GM18499 (cell line): ENCODE measurements around the gene LKAAEAR1.

ENCODE experiments used
- ATAC-seq: cut with Tn5 transposase; IDR thresholded peaks from one replicate; pipeline ENCODE4 v1.9.1; 2021; ENCODE audit warnings: moderate number of reproducible peaks; ENCODE audit not compliant: insufficient read depth, unreplicated experiment

Gene LKAAEAR1

DNA sequence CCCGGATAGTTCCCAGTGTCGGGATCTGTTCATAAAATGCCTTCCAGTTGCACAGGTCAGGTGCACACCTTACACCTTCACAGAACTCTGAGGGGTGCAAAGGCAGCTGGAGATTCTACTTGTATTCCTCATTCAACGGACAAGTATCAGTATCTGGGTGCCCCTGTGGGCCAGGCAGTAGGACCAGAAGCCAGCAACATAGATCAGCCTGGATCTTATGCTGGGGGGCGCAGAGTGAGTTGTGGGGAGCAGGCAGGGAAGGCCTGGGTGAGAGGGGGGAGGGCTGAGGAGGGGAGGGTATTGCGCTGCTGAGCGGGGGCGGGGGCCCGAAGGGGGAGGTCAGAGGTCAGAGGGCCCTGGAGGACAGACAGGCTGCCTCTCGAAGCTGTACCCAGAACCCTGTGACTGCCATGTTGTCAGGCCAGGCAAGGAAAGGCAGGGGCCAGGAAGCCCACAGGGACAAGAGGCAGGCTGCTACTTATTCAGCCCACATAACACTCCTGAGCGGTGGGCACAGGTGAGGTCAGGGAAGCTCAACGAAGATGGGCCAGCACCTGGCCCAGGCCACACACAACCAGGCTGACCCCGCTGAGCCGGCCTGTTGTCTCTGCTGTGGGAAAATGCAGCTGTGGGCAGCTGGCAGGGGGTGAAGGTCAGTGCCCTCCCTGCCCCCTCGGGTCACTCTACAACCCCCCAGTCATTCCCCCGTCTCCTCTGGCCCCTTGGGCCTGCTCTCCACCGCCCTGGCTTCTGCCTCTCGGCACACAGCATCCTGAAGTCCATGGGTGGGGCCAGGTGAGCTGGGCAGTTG is 3.2 kb downstream of the LKAAEAR1 start:
- no peak for ATAC-seq

DNA sequence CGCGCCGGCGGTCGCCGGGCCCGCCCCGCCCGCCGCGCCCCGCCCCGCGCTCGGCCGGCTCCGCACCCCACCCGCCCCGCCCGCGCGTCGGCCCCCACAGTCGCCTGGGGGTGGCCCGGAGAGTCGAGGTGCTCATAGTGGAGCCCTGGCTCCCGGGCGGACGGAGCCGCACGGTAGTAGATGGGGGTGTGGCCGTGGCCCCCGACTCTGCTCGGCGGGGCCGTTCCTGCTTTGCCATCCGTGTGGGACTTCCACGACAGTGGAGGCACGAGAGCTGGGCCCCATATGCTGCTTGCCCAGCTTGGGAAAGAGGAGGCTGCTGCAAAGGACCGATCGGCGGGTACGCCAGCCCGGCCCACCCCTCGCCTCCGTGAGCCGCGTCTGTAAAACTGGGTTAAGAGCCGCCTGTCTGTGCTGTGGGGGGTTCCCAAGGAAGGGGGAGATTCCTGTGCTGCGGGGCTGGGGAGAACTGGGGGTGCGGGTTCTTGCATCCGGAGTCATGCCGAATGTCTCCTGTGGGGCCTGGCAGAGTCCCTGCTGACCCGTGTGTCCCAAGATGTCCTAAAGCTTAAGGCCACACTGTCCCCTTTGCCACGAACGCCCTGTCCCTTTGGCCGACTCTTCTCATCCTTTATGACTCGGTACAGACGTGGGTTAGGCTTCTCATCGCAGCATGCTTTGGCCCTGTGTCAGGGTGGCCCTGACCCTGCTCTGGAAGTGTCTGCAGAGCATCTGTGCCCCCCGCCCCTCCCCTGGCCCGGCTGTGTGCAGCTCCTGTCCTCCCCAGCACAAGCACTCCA is 4.0 kb downstream of the LKAAEAR1 start, which contains the start of gene OPRL1:
TSS of gene OPRL1 (plus strand) at position 70 of the 800 bp plus-strand sequence. CDS start 12,639 bp downstream, outside the sequence.
- no peak for ATAC-seq

DNA sequence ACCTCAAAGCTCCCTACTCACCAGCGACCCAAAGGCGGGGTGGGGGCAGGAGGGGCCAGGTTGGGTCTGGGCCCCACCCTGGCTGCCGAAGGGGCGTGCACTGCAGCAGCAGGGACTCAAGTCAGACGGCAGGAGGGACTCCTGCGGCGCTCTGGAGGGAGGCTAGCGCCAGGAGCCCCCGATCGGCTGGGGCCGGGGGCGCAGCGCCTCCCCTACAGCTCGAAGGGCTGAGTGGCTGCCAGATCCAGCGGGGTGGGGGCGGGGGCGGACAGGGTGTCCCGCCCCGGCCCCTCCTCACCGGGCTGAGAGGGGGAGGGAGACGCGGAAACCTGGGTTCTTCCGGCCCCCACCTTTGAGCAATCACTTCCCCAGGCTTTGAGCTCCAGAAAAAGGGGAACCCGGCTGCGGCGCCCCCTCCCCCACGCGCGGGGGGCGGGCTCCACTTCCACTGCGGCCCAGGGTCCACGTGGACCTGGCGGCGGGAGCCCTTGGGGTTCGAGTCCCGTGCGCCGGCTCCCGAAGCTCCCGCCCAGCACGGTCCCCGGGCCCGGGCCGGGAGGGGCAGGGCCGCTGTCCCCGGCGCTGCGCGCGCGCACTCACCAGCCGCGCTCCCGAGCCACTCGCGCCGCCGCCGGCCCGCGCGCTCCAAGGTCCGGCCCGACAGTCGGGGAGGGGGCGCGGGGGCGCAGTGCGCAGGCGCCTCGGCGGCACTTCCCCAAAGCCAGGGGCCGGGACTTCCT is 4.8 kb downstream of the LKAAEAR1 start, which contains the start of gene RGS19:
TSS of gene RGS19 (minus strand) at position 246 of the 740 bp plus-strand sequence. CDS start 2,632 bp downstream, outside the sequence.
- no peak for ATAC-seq

DNA sequence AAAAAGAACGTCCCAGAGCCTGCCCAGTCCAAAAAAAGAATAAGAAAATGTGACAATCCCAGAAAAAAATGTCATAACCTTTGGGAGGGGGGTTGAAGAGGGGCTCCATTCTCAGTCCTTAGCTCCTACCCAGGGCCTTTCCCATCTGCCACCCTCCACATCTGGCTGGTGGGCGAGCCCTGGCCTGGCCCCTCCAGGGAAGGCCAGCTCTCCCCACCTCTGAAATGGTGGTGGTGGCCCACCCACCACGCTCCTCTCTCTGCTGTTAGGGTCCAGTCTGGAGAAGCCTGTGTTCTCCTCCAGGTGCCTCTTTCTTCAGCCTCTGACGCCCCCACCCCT is 5.3 kb downstream of the LKAAEAR1 start:
- ATAC-seq, result no peak

DNA sequence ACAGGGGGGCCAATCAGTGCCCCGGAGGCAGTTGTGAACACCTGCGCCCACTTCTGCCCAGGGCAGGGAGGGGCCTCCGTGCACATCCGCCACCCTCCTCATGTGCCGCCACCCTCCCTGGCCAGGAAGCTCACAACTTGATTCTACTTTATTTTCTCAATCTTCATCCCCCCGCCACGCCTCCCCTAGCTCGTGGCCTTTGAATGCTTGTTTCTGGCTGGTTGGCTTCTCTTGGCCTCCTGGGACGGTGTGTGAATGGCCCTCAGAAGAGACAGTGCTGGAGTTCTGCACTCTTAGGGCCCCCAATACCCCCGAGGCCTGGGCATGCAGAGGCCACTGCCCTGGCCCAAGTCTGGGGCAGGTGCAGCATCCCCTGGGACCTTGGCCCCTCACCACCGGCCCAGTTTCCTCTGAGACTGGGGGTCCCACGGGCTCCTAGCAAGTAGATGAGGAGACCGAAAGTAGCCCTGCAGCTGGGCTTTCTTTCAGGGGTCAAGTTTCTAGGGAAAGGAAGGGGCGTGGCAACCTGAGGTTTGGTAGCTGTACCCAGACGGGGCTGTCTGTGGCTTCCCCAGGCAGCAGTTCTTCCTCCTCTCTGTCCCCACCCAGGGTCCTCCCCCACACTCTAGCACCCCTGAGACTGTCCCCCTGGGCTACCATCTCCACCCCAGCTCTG is 6.2 kb downstream of the LKAAEAR1 start:
- ATAC-seq, result no peak

DNA sequence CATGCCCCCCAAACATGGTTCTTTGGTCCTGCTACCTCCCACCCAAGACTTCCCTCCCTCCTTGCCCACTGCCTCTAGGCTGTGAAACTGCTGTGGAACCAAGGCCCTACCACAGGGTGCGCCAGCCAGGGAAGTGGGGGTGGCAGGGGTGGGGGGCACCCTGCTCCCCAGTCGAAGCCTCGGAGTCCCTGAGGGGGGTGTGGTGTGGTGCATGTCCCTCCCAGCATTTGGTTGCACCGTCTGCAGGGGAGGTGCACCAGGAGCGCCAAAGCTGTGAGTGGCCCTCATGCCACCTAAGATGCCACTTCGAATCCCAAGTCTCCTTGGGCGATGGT is 6.7 kb downstream of the LKAAEAR1 start:
- ATAC-seq, result no peak

DNA sequence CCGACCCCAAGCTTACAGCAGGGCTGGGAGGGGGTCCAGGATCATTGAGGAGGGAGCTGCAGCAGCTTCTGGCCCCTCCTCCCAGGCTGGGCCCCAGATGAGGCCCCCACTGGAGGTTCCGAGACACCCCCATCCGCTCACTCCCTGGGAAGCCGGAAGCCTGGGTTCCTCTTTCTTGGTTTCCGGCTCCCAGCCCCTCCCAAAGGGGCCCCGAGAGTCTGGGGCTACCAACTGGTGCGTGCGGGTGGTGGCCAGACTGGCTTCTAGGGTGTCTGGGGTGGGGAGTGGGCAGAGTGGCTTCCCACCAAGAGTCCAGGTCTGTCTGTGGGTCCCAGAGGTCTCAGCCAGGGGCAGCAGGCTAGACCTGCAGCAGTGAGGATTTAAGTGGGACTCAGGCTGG is 7.1 kb downstream of the LKAAEAR1 start:
- ATAC-seq, result no peak

DNA sequence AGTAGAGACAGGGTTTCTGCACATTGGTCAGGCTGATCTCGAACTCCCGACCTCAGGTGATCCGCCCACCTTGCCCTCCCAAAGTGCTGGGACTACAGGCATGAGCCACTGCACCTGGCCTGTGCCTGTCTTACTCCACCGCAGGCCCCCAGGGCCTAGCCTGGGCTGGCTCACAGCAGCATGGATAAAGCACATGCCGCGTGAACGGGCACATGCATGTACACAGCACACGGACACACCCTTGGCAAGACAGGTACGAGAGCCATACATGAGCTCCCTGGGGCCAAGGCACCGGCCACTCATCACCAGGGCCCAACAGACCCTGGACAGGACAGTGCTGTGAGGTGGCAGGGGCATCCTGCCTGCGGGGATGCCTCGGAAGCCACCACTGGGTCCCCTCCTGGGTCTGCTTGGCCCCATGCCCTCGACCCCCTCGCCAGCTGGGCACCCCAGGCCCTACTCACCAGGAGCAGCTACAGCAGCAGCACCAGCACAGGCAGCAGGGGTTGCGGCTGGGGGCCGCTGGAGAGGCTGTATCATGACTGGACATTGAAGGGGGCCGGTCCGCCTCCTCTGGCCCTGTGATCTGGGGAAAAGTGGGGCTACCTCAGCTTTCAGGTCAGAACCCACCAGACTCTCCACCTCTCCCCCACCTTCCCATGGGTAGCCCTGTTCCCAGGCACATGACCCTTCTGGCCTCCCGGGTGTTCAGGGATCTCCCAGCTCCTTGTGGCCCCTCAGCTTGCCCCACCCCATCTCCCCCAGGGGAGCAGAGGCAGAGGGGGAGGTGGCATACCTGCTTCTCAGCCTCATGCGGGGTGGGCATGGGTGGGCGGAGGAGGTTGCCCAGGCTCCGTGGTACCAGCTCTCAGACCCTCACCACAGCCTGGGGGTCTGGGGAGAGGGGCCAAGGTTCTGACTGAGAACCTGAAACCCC is 7.9 kb downstream of the LKAAEAR1 start:
- no peak for ATAC-seq

DNA sequence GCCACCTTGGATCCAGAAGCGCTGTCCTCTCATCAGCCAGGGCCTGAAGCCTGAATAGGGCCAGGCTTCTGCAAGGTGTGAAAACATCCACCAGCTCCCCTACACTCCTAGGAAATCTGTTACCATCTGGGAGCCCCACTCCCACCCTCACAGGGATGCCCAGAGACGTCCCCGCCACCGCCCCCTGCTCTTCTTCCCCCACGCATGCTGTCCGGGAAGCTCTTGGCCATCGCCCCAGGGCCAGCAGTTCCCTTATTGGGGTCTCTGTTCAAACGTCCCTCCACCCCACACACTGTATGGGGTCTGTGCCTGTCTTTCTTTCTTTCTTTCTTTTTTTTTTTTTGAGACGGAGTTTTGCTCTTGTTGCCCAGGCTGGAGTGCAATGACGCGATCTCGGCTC is 8.6 kb downstream of the LKAAEAR1 start:
- no peak for ATAC-seq

DNA sequence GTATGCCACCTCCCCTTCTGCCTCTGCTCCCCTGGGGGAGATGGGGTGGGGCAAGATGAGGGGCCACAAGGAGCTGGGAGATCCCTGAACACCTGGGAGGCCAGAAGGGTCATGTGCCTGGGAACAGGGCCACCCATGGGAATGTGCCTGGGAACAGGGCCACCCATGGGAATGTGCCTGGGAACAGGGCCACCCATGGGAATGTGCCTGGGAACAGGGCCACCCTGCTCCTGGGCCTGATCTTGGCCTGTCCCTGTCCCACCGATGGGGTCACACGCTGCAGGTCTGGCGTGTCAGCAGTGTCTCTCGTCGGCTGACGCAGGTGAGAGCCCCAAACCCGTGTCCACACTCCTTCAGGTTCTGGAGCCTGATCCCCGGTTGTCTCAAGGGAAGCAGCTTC is 9.2 kb downstream of the LKAAEAR1 start:
- no peak for ATAC-seq

DNA sequence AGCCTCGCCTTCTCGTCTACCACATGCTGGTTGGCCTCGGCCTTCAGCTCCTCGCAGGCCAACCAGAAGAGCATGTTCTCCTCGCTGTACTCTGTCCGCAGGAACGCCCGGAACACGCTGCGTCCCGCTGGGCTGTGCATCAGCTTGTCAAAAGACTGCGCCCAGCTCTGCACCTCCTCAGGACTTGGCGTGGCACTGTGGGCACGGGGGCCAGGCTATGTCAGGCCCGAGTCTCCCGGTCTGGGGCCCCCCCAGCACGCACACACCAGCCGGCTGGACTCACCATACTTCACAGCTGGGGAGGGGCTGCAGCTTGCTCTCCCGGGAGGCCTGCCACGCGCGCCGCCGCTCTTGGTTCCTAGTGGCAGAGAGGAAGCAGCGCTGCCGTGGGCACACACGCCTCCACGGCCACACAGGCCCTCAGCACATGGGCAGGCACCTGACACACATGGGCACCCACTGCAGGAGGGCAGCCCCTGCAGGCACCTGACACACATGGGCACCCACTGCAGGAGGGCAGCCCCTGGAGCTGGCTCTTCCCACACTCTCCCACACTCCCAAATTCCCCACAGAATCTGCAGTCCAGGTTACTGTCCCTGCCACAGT is 9.9 kb downstream of the LKAAEAR1 start:
- no peak for ATAC-seq

DNA sequence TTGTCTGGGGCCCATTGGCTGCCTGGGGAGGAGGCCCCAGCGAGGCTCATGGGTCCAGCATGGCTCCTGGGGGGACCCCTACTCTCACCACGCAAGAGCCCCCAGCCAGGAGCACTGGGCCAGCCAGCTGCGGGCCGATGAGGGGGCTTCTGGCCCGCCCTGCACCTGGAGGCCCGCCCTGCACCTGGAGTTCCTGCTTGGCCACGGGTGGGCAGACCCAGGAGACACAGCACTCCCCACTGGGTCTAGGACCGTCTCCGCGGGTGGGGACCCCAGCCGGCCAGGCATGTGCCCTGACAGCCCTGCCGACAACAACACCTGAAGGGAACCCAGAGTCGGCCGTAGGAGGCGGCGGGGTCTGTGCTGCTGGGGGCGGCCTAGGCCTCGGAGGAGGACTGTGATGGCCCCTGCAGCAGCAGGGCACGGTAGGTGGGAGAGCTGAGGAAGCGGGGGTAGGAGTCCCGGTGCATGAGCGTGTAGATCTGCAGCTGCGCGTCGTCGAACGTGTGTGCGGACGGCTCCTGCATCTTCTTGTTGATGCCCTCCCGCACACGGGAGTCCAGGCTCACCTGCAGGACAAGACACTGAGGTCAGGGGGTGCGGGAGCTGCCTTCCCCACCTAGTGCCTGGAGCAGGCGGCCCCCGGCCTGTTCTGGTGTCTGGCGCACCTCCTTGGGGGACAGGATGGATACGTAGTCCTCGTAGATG is 10.6 kb downstream of the LKAAEAR1 start:
- no peak for ATAC-seq

DNA sequence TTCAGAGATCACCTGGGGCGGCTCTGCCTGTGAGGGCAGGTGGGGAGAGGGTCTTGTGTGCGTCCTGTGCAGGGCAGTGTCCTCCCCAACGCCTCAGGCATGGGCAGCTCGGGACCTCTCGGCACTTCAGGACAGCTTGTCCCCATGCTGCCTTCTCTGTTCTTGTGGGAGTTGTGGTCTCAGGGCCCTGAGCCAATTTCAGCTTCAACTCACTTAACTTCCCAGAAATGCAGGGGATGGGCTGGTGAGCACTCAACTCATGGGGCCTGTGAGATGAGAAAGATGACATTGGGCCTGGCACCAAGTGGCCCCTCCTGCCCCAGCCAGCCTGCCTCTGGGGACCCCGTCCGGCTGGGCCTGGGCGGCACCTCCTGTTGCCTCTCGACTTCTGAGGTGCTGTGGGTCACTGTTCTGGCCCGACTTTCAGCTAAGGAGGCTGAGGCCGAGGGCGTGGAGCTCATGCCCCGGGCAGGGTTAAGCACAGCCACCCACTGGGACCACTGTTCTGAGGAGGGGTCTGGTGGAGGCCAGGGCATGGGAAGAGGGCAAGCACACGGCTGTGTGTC is 11.6 kb downstream of the LKAAEAR1 start:
- ATAC-seq, result no peak

DNA sequence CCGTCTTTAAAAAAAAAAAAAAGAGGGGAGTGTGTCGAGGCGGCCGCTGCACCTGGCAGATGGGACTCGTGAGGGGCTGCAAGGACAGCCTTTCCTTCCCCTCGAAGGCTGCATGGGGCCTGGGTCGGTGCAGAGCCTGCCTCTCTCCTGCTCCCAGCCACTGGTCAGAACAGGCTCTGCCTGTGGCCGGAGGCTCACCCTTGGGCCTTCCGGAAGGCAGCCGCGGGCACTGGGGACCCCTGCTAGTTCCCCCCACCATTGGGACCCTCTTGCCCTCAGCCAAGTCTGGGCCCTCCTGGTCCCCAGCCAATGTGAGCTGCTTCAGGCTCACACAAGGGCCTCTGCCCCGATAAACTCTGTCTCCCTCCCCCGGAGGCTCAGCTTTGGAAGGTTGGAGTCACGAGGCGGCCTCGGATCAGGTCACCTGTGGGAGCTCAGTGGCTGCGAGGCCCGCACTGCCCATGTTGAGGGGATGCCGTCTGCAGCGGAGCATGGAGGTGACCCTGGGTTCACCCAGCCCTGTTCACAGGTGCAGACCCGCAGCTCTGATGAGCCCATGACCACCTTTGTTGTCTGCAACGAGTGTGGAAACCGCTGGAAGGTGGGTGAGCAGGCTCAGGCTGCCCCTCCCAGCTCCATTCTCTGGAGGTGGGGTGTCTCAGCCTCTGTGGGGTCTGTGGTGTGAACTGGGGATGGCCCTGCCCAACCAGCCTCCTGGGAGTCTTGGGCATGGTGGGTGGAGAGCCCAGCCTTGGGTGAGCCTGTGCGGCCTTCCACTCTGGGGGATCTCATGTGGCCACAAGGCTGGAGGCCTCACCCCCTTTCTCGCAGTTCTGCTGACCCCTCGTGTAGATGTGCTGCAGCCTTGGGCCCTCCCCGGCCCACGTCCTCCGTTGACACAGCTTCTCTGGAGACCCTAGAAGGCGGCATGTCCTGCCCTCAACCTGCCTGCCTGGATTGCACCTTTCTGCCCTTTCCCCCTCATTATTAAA is 12.6 kb downstream of the LKAAEAR1 start:
- no peak for ATAC-seq

DNA sequence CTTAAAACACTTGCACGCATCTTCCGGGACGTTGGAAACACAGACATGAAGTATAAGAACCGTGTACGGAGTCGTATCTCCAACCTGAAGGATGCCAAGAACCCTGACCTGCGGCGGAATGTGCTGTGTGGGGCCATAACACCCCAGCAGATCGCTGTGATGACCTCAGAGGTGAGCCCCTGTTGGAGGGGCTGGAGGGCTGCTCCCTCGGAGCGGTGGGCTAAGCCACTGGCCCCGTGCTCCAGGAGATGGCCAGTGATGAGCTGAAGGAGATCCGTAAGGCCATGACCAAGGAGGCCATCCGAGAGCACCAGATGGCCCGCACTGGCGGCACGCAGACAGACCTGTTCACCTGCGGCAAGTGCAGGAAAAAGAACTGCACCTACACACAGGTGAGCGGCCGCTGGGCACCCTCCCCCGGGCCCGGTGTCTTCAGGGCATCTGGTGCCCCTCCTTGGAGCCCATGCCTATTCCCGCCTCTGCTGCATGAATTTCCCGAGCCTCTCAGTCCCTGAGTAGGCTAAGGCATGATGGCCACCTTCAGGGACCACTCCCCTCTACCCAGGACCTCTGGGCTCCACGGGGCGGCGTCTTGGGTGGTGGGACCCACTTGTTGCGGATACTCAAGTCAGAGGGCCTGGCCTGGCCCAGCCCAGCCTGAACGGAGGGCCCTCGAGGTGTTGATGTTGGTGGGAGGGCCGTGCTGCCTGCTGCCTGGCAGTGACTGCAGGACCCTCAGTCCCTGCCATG is 13.8 kb downstream of the LKAAEAR1 start:
- no peak for ATAC-seq

DNA sequence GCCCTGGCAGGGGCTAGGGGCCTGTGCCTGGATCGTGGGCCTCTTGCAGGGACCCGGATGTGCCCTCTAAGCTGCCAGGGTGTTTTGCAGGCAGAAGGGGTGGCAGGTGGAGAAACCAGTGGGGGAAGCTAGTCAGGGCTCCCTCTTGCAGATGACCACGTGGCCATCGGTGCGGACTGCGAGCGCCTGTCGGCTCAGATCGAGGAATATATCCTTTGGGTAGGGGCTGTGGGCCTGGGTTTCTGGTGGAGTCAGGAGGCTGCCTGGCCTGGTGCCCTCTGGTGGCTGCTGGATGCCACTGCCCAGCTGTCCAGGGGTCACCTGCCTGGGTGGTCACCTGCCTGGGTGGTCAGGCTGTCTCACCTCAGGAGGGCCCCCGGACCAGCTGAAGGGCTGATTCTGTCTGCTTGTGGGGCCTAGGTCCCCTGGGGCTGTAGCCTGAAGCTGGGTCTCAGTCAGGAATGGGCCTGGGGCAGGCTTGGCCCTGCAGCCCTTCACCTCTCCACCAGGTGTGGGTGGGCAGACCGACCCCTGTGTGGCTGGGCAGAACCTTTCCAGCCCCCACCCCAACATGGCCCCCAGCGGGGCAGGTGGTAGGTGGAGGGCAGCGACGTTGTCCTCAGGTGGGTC is 14.5 kb downstream of the LKAAEAR1 start:
- no peak for ATAC-seq
